ENCODE measurements around the gene AGAP4. TPM values are rescaled to one million over a fixed set of nuclear protein-coding genes. Genes with fewer than 3 reads are reported as not detected.
"Not testable (repeated sequence)": the region's sequence is repeated elsewhere in the genome, so short reads cannot be mapped to it uniquely, and the experiment has no call there.

Gene AGAP4
- 10 to 100 TPM; 44.2 to 48.3 TPM for total RNA-seq
- 30.6 TPM for polyA plus RNA-seq (2013, experiment 1 of 2)
- 31.9 TPM for polyA plus RNA-seq (2013, experiment 2 of 2)
- long read RNA-seq, experiment 1, partial matches to known transcripts: 1 of 3 reads
- long read RNA-seq, experiment 1, other reads (novel, unspliced or antisense): 2 of 3 reads
- long read RNA-seq, experiment 2, partial matches to known transcripts: 3 of 7 reads
- long read RNA-seq, experiment 2, other reads (novel, unspliced or antisense): 4 of 7 reads
- long read RNA-seq, experiment 3: 0 reads
- long read RNA-seq, experiment 4, partial matches to known transcripts: 0 of 2 reads
- long read RNA-seq, experiment 4, other reads (novel, unspliced or antisense): 2 of 2 reads

DNA sequence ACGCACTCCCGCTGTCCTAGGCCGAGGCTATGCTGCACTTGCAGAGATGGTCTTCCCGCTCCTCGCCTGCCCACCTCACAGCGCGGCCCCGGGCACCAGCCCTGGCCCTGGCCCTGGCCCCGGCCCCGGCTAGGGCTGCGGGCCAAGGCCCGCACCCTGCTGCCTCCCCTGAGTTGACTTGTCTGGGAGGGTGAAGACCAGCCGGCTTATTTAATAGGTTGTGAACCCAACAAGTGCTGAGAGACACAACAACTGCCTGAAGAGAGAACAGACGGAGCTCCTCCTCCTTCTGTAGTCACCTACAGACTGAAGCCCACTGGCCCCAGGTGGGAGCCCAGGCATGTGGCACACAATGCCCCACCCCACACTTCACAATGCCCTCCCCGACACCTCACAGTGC lies at the start of gene AGAP4:
TSS of gene AGAP4 (minus strand) at position 101 of the 400 bp plus-strand sequence. CDS start 153 bp downstream, outside the sequence.
- not testable (repeated sequence) for H3K36me3 ChIP-seq (ENCODE audit: control insufficient read depth, insufficient read depth, low read length); H3K4me3 ChIP-seq (ENCODE audit: low read length); H3K36me3 Mint-ChIP-seq (ENCODE audit: low read depth); DNase-seq; H3K4me3 Mint-ChIP-seq; H3K9me3 Mint-ChIP-seq; H3K27ac ChIP-seq (ENCODE audit: low read depth, low read length); H3K27me3 ChIP-seq (ENCODE audit: control insufficient read depth, insufficient read depth, low read length, poor library complexity, severe bottlenecking); H3K9ac ChIP-seq (ENCODE audit: extremely low read depth, low read length, poor library complexity, severe bottlenecking); H3K27me3 Mint-ChIP-seq (ENCODE audit: insufficient read depth); H3K4me1 Mint-ChIP-seq; H3K9me3 ChIP-seq (ENCODE audit: control insufficient read depth, low read length); H3K4me1 ChIP-seq (ENCODE audit: control insufficient read depth, insufficient read depth, low read length); H3K27ac Mint-ChIP-seq
- no CpG with 5 or more reads among the region's 15 CpGs for WGBS, 2 experiments (ENCODE audit: insufficient coverage in 1 of 2, insufficient read length in 1 of 2)

DNA sequence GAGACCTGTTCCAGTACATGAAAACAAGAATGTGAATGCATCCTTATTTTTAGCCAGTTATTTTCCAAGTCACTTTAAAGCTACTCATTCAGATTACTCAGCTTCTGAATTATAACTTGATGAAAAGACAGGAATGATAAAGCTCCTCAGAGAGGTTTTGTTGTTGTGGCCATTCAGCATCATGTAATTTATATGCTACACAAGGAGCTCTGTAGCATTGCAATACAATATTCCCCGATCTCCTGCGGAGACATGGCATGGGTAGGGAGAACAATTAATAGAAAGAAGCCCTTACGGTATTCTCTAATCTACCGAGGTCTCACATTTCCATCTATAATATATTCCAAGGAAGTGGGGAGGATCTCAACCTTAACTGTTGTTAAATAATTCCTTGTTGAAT lies 43.4 kb upstream of the AGAP4 start:
- H3K4me3 Mint-ChIP-seq; H3K4me1 ChIP-seq (ENCODE audit: control insufficient read depth, insufficient read depth, low read length); H3K27me3 Mint-ChIP-seq (ENCODE audit: insufficient read depth); H3K27ac Mint-ChIP-seq; H3K36me3 ChIP-seq (ENCODE audit: control insufficient read depth, insufficient read depth, low read length); H3K4me3 ChIP-seq (ENCODE audit: low read length); H3K27me3 ChIP-seq (ENCODE audit: control insufficient read depth, insufficient read depth, low read length, poor library complexity, severe bottlenecking); H3K4me1 Mint-ChIP-seq; H3K36me3 Mint-ChIP-seq (ENCODE audit: low read depth); H3K9me3 ChIP-seq (ENCODE audit: control insufficient read depth, low read length); DNase-seq; H3K9ac ChIP-seq (ENCODE audit: extremely low read depth, low read length, poor library complexity, severe bottlenecking); H3K9me3 Mint-ChIP-seq: not testable (repeated sequence)
- peak overlapping the region; percentile 57 for H3K27ac ChIP-seq (ENCODE audit: low read depth, low read length)
- WGBS, 2 experiments (ENCODE audit: insufficient coverage in 1 of 2, insufficient read length in 1 of 2): no CpG with 5 or more reads among the region's 4 CpGs

DNA sequence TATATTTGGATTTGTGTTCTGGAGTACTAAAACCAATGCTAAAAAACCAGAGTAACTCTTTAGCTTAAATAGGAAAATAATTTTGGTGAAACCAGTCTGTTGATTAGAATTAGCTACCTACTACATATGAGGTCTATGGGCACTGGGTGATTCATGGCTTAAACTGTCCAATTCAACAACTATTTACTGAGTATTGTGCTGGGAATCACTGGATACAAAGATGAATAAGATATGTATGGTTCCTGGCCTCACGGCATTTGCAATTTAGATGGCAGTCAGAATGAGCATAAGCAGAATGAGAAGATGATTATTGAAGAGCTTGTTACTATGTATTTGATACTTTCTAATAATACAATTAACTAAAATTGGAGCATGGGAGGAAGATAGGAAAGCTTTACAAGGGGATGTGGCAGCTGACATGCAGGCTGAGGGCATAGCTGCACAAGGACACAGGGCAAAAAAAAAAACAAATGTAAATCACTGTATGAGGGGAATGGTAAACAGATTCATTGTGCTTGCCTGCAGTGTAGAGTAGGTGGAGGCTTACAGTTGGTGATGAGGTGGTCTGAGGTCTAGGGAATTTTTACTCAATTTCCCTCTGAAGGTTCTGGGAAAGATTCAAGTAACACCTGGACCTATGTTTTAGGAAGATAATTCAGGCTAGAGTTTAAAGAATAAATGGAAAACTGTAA lies 42.4 kb upstream of the AGAP4 start:
- not testable (repeated sequence) for H3K27me3 ChIP-seq (ENCODE audit: control insufficient read depth, insufficient read depth, low read length, poor library complexity, severe bottlenecking); H3K4me1 ChIP-seq (ENCODE audit: control insufficient read depth, insufficient read depth, low read length); H3K27ac ChIP-seq (ENCODE audit: low read depth, low read length); H3K9me3 Mint-ChIP-seq; H3K9me3 ChIP-seq (ENCODE audit: control insufficient read depth, low read length); DNase-seq; H3K9ac ChIP-seq (ENCODE audit: extremely low read depth, low read length, poor library complexity, severe bottlenecking); H3K4me3 Mint-ChIP-seq; H3K27me3 Mint-ChIP-seq (ENCODE audit: insufficient read depth); H3K36me3 Mint-ChIP-seq (ENCODE audit: low read depth); H3K4me3 ChIP-seq (ENCODE audit: low read length); H3K36me3 ChIP-seq (ENCODE audit: control insufficient read depth, insufficient read depth, low read length); H3K27ac Mint-ChIP-seq; H3K4me1 Mint-ChIP-seq
- 100% methylated on average over 1 of the region's 1 CpG; no CpG with 5 or more reads in 1 of the 2 experiments for WGBS, 2 experiments (ENCODE audit: insufficient coverage in 1 of 2, insufficient read length in 1 of 2)

DNA sequence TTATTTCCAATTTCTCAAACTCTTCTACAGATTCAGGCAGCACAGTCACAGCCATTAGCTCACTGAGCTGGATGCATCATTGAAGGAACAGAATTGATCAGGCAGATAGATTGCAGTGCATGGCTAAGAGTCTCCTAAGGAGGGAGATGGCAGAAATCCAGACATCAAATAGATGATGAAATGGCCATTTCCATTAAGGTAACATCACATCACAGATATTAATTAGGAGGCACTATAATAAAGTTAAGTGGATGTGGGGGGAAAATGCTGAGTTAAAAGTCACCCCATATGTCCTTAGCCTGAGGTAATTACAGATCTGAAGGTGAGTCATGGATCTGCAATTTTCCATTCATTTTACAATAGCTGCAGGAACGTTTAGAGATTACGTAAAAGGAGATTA lies 35.6 kb upstream of the AGAP4 start:
- WGBS, 2 experiments (ENCODE audit: insufficient coverage in 1 of 2, insufficient read length in 1 of 2): no CpG with 5 or more reads among the region's 2 CpGs
- not testable (repeated sequence) for H3K27me3 Mint-ChIP-seq (ENCODE audit: insufficient read depth); H3K27ac Mint-ChIP-seq

DNA sequence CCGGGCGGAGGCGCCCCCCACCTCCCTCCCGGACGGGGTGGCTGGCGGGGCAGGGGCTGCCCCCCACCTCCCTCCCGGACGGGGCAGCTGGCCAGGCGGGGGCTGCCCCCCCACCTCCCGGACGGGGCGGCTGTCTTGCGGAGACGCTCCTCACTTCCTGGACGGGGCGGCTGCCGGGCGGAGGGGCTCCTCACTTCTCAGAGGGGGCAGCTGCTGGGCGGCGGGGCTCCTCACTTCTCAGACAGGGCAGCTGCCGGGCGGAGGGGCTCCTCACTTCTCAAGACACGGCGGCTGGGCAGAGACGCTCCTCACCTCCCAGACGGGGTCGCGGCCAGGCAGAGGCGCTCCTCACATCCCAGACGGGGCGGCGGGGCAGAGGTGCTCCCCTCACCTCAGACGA lies 18.1 kb upstream of the AGAP4 start:
- H3K4me1 ChIP-seq (ENCODE audit: control insufficient read depth, insufficient read depth, low read length); H3K4me3 ChIP-seq (ENCODE audit: low read length); H3K9ac ChIP-seq (ENCODE audit: extremely low read depth, low read length, poor library complexity, severe bottlenecking); H3K4me1 Mint-ChIP-seq; H3K4me3 Mint-ChIP-seq; H3K9me3 ChIP-seq (ENCODE audit: control insufficient read depth, low read length); H3K27ac ChIP-seq (ENCODE audit: low read depth, low read length); DNase-seq; H3K27me3 Mint-ChIP-seq (ENCODE audit: insufficient read depth); H3K36me3 ChIP-seq (ENCODE audit: control insufficient read depth, insufficient read depth, low read length); H3K27ac Mint-ChIP-seq; H3K27me3 ChIP-seq (ENCODE audit: control insufficient read depth, insufficient read depth, low read length, poor library complexity, severe bottlenecking); H3K9me3 Mint-ChIP-seq: not testable (repeated sequence)
- peaks cover 16% of the 10 kb centered on the region for H3K36me3 Mint-ChIP-seq (ENCODE audit: low read depth)
- WGBS, 2 experiments (ENCODE audit: insufficient coverage in 1 of 2, insufficient read length in 1 of 2): 96% methylated on average over 5 to 30 of the region's 33 CpGs

More for the DNA sequence above, 35.6 kb upstream of the AGAP4 start:
- not testable (repeated sequence) for H3K4me3 Mint-ChIP-seq; H3K4me1 Mint-ChIP-seq; H3K27ac ChIP-seq (ENCODE audit: low read depth, low read length); H3K27me3 ChIP-seq (ENCODE audit: control insufficient read depth, insufficient read depth, low read length, poor library complexity, severe bottlenecking); H3K4me3 ChIP-seq (ENCODE audit: low read length); H3K4me1 ChIP-seq (ENCODE audit: control insufficient read depth, insufficient read depth, low read length); H3K36me3 ChIP-seq (ENCODE audit: control insufficient read depth, insufficient read depth, low read length); DNase-seq; H3K9ac ChIP-seq (ENCODE audit: extremely low read depth, low read length, poor library complexity, severe bottlenecking); H3K9me3 Mint-ChIP-seq; H3K36me3 Mint-ChIP-seq (ENCODE audit: low read depth); H3K9me3 ChIP-seq (ENCODE audit: control insufficient read depth, low read length)

DNA sequence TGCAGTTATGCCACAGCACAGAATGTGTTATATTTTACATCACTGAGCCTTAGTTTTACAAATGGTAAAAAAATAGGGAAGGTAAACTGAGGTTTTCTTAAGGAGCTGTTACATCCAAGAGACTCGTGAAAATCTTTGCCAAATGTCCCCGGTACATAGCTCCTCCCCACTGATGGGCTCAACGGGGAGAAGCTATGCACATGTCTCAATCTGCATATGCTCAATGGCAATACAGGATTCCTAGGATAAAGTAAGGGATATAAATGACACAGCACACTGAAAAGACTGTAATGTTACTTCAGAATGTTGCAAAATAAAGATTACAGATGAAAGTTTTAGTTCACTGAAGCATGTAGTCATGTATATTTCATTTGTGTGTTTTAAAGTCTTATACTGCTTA lies 17.0 kb upstream of the AGAP4 start:
- not testable (repeated sequence) for H3K27me3 ChIP-seq (ENCODE audit: control insufficient read depth, insufficient read depth, low read length, poor library complexity, severe bottlenecking); H3K9me3 ChIP-seq (ENCODE audit: control insufficient read depth, low read length); DNase-seq; H3K27ac ChIP-seq (ENCODE audit: low read depth, low read length); H3K9ac ChIP-seq (ENCODE audit: extremely low read depth, low read length, poor library complexity, severe bottlenecking); H3K4me1 ChIP-seq (ENCODE audit: control insufficient read depth, insufficient read depth, low read length); H3K4me3 ChIP-seq (ENCODE audit: low read length); H3K27ac Mint-ChIP-seq; H3K9me3 Mint-ChIP-seq; H3K36me3 ChIP-seq (ENCODE audit: control insufficient read depth, insufficient read depth, low read length); H3K27me3 Mint-ChIP-seq (ENCODE audit: insufficient read depth); H3K4me1 Mint-ChIP-seq; H3K4me3 Mint-ChIP-seq
- WGBS, 2 experiments (ENCODE audit: insufficient coverage in 1 of 2, insufficient read length in 1 of 2): 100% methylated on average over 2 of the region's 3 CpGs; no CpG with 5 or more reads in 1 of the 2 experiments
- peaks cover 14% of the 10 kb centered on the region for H3K36me3 Mint-ChIP-seq (ENCODE audit: low read depth)

DNA sequence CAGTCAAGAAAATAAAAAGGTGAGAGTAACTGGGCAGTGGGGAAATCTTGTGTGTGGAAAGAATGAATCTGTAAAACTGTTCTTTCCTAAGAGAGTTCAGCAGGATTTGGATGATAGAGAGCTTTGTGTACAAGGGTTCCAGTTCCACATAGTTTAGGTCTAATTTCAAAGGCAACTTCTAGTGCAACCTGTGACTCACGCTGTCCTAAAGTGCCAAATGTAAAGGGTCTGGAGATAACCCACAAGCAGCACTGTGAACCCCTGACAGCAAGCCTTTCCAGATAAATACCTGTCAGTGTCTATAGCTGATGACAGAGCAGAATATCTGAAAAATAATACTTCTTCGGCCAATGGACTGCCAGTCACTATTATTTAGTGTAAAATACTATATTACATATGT lies 16.3 kb upstream of the AGAP4 start:
- H3K9me3 Mint-ChIP-seq; H3K4me1 ChIP-seq (ENCODE audit: control insufficient read depth, insufficient read depth, low read length); H3K9me3 ChIP-seq (ENCODE audit: control insufficient read depth, low read length); H3K4me1 Mint-ChIP-seq; H3K27ac ChIP-seq (ENCODE audit: low read depth, low read length); H3K27me3 ChIP-seq (ENCODE audit: control insufficient read depth, insufficient read depth, low read length, poor library complexity, severe bottlenecking); H3K9ac ChIP-seq (ENCODE audit: extremely low read depth, low read length, poor library complexity, severe bottlenecking); H3K27ac Mint-ChIP-seq; DNase-seq; H3K4me3 Mint-ChIP-seq; H3K36me3 ChIP-seq (ENCODE audit: control insufficient read depth, insufficient read depth, low read length); H3K4me3 ChIP-seq (ENCODE audit: low read length); H3K27me3 Mint-ChIP-seq (ENCODE audit: insufficient read depth): not testable (repeated sequence)
- 91% methylated on average over 1 of the region's 2 CpGs; no CpG with 5 or more reads in 1 of the 2 experiments for WGBS, 2 experiments (ENCODE audit: insufficient coverage in 1 of 2, insufficient read length in 1 of 2)
- peaks cover 14% of the 10 kb centered on the region for H3K36me3 Mint-ChIP-seq (ENCODE audit: low read depth)
